Keratinocyte (primary cell): ENCODE measurements around the gene IPO11. TPM values are rescaled to one million over a fixed set of nuclear protein-coding genes. Genes with fewer than 3 reads are reported as not detected.

Source experiments
- DNase-seq: peaks from one replicate; pipeline ENCODE4 v3.0.0-alpha.2; 2011; ENCODE audit warnings: low read depth, missing footprints, low spot score
- FAIRE-seq: peaks from 2 replicates; lab custom pipeline; 2011; peaks lifted over from hg19 to GRCh38; lab: Jason Lieb, UNC
- H2AFZ ChIP-seq: 2 replicates; pipeline ENCODE4 v1.6.0; 2012; ENCODE audit warnings: low read length, control low read depth, inconsistent platforms; ENCODE audit not compliant: control insufficient read depth
- H3K27ac ChIP-seq: 2 replicates; pipeline ENCODE4 v1.5.1; 2011; ENCODE audit warnings: low read length; ENCODE audit not compliant: control insufficient read depth, insufficient read depth
- H3K27me3 ChIP-seq: 3 replicates; pipeline ENCODE4 v1.6.0; 2011; ENCODE audit warnings: low read length; ENCODE audit not compliant: control insufficient read depth, insufficient read depth; ENCODE audit errors: extremely low read depth
- H3K36me3 ChIP-seq, 2 experiments: 2 replicates in 1 of 2; 3 replicates in 1 of 2; pipeline ENCODE4 v1.5.1; 2011; ENCODE audit warnings: low read length in 2 of 2, mild to moderate bottlenecking in 1 of 2; ENCODE audit not compliant: control insufficient read depth in 2 of 2, insufficient read depth in 2 of 2; ENCODE audit errors: extremely low read depth in 1 of 2
- H3K4me1 ChIP-seq: 3 replicates; pipeline ENCODE4 v1.5.1; 2011; ENCODE audit warnings: low read length; ENCODE audit not compliant: control insufficient read depth, insufficient read depth; ENCODE audit errors: extremely low read depth
- H3K4me2 ChIP-seq: 3 replicates; pipeline ENCODE4 v1.6.0; 2011; ENCODE audit warnings: low read depth, low read length; ENCODE audit not compliant: control insufficient read depth, insufficient read depth; ENCODE audit errors: extremely low read depth
- H3K4me3 ChIP-seq, 3 experiments: fragments of 200-600 bp in 1 of 3; sonication (generic) in 1 of 3; 2 replicates in 2 of 3; 3 replicates in 1 of 3; pipeline ENCODE4 v1.5.1; 2011 to 2016; ENCODE audit warnings: low read length in 3 of 3, mild to moderate bottlenecking in 3 of 3, control low read depth in 2 of 3, inconsistent platforms in 1 of 3, low read depth in 1 of 3, mixed read lengths in 1 of 3, mixed run types in 1 of 3, moderate library complexity in 1 of 3; ENCODE audit not compliant: control insufficient read depth in 2 of 3, insufficient read depth in 2 of 3; ENCODE audit errors: extremely low read depth in 1 of 3
- H3K79me2 ChIP-seq: 2 replicates; pipeline ENCODE4 v1.6.0; 2012; ENCODE audit warnings: low read length; ENCODE audit not compliant: control insufficient read depth, insufficient read depth
- H3K9ac ChIP-seq: 3 replicates; pipeline ENCODE4 v1.6.0; 2011; ENCODE audit warnings: low read length; ENCODE audit not compliant: control insufficient read depth, insufficient read depth; ENCODE audit errors: extremely low read depth
- H3K9me1 ChIP-seq: 3 replicates; pipeline ENCODE4 v1.6.0; 2011; ENCODE audit warnings: low read length; ENCODE audit not compliant: control insufficient read depth, insufficient read depth; ENCODE audit errors: extremely low read depth
- H3K9me3 ChIP-seq: 2 replicates; pipeline ENCODE4 v1.5.1; 2012; ENCODE audit warnings: low read depth, low read length; ENCODE audit not compliant: control insufficient read depth
- H4K20me1 ChIP-seq: 3 replicates; pipeline ENCODE4 v1.6.0; 2011; ENCODE audit warnings: low read length; ENCODE audit not compliant: control insufficient read depth, insufficient read depth; ENCODE audit errors: extremely low read depth
- EZH2 ChIP-seq: IDR thresholded peaks from one replicate; pipeline ENCODE4 v1.6.1; 2012; ENCODE audit warnings: inconsistent platforms, mild to moderate bottlenecking, low read length, moderate library complexity
- dilution Hi-C: fragments of 300-500 bp; cut with MboI; formaldehyde crosslinking; loops from one replicate; pipeline ENCODE4 v1.7.0; 2020; ENCODE audit warnings: low sequenced_read_pairs; ENCODE audit not compliant: extremely low pct_ligation_motif_present
- polyA plus RNA-seq, 5 experiments: library from polyadenylated mRNA; depleted of rRNA in 3 of 5; stranded (reverse) in 3 of 5; stranded (forward) in 1 of 5; unstranded in 1 of 5; fragments of >200 nt; gene quantifications; 1 replicate in 1 of 5; 2 replicates in 3 of 5; 3 replicates in 1 of 5; pipeline versions ENCODE4 v1.2.1 to v1.2.3, GENCODE V29; 2011 to 2012; ENCODE audit warnings: missing spikeins in 2 of 5, low read depth in 1 of 5, low replicate concordance in 1 of 5
- TF ChIP-seq, protein P1 (sequence below), 3 experiments: IDR thresholded peaks in 1 of 3; conservative IDR thresholded peaks in 1 of 3; optimal IDR thresholded peaks in 1 of 3; 2 replicates in 2 of 3; 3 replicates in 1 of 3; pipeline versions ENCODE3 to v1.5.1; 2011; ENCODE audit warnings: low read length in 3 of 3, mild to moderate bottlenecking in 3 of 3, moderate library complexity in 2 of 3, control low read depth in 1 of 3, inconsistent platforms in 1 of 3; ENCODE audit not compliant: insufficient read depth in 2 of 3; ENCODE audit errors: extremely low read depth in 1 of 3

IPO11 gene
- polyA plus RNA-seq, 1 donor (not counting 4 experiments of a cell fraction or from before 2014, with no cell fraction given), result 34.7 TPM

GRCh38 chr5:62585751-62586150 lies 173.2 kb downstream of the IPO11 start:
- Histone ChIP-seq H3K79me2 (no peaks in the 10 kb centered on the region), H2AFZ (no peak overlapping the region), H3K36me3 (no peaks in the 10 kb centered on the region), H3K27me3 (no peaks in the 10 kb centered on the region), H3K4me3 (no peak overlapping the region), H3K4me1 (no peaks in the 10 kb centered on the region), H3K4me2 (no peak overlapping the region), H3K9ac (no peak overlapping the region), H3K9me3 (no peaks in the 10 kb centered on the region), H4K20me1 (no peaks in the 10 kb centered on the region), H3K9me1 (no peaks in the 10 kb centered on the region), H3K27ac (no peak overlapping the region)
- dilution Hi-C loops, result no loop called here
- TF ChIP-seq, protein P1, sequence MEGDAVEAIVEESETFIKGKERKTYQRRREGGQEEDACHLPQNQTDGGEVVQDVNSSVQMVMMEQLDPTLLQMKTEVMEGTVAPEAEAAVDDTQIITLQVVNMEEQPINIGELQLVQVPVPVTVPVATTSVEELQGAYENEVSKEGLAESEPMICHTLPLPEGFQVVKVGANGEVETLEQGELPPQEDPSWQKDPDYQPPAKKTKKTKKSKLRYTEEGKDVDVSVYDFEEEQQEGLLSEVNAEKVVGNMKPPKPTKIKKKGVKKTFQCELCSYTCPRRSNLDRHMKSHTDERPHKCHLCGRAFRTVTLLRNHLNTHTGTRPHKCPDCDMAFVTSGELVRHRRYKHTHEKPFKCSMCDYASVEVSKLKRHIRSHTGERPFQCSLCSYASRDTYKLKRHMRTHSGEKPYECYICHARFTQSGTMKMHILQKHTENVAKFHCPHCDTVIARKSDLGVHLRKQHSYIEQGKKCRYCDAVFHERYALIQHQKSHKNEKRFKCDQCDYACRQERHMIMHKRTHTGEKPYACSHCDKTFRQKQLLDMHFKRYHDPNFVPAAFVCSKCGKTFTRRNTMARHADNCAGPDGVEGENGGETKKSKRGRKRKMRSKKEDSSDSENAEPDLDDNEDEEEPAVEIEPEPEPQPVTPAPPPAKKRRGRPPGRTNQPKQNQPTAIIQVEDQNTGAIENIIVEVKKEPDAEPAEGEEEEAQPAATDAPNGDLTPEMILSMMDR (optimal IDR thresholded peaks at IDR 0.05 in 1 of 3, IDR thresholded peaks at IDR 0.05 in 1 of 3, conservative IDR thresholded peaks at IDR 0.05 in 1 of 3; ENCODE audit: extremely low read depth in 1 of 3, insufficient read depth in 2 of 3, low read length in 3 of 3), result no peak
- TF ChIP-seq EZH2, result no peak
- DNase-seq (no peak), FAIRE-seq (no peak)

GRCh38 chr5:62587737-62588136 lies 175.2 kb downstream of the IPO11 start:
- DNase-seq, result no peak
- no peak for FAIRE-seq

More at GRCh38 chr5:62587737-62588136, 175.2 kb downstream of the IPO11 start:
- H3K79me2 ChIP-seq, result no peaks in the 10 kb centered on the region
- dilution Hi-C loops, result no loop called here
- TF ChIP-seq, protein P1 (optimal IDR thresholded peaks at IDR 0.05 in 1 of 3, IDR thresholded peaks at IDR 0.05 in 1 of 3, conservative IDR thresholded peaks at IDR 0.05 in 1 of 3; ENCODE audit: extremely low read depth in 1 of 3, insufficient read depth in 2 of 3, low read length in 3 of 3), result no peak
- TF ChIP-seq EZH2, result no peak
- H4K20me1 ChIP-seq, result no peaks in the 10 kb centered on the region
- H3K9ac ChIP-seq, result no peak overlapping the region
- no peak overlapping the region for H3K4me2 ChIP-seq
- H3K27me3 ChIP-seq, result no peaks in the 10 kb centered on the region
- H3K9me1 ChIP-seq, result no peaks in the 10 kb centered on the region
- no peaks in the 10 kb centered on the region for H3K4me1 ChIP-seq
- no peak overlapping the region for H3K4me3 ChIP-seq
- no peak overlapping the region for H3K27ac ChIP-seq
- H2AFZ ChIP-seq, result no peak overlapping the region
- no peaks in the 10 kb centered on the region for H3K36me3 ChIP-seq
- H3K9me3 ChIP-seq, result no peaks in the 10 kb centered on the region
